Activated CD8-positive, alpha-beta memory T cell treated with anti-CD3 and anti-CD28 coated beads, Interleukin-2, amount 50 U/mL, for 1 hour (primary cell): ENCODE measurements around the gene DPF3.

Source experiments
- DNase-seq: peaks from one replicate; pipeline ENCODE4 v3.0.0-alpha.2; 2020; ENCODE audit errors: extremely low read depth

DPF3 gene

DNA sequence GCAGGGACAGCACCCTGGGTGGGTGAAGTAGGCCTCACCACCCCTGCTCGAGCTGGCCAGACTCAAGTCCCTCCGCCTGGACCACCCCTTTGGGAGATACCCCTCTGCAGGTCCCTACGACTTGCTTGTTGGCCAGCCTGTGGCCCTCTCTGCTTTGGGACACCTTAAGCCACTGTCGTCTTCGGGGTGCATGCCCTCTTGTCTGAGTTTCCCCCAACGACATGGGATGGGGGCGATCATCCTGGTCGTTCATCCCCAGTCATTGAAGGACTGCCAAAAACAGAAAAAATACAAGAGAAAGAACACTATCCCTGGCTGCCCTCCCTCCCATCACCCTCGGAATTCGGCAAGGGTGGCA is 151.1 kb downstream of the DPF3 start:
- DNase-seq: no peak

DNA sequence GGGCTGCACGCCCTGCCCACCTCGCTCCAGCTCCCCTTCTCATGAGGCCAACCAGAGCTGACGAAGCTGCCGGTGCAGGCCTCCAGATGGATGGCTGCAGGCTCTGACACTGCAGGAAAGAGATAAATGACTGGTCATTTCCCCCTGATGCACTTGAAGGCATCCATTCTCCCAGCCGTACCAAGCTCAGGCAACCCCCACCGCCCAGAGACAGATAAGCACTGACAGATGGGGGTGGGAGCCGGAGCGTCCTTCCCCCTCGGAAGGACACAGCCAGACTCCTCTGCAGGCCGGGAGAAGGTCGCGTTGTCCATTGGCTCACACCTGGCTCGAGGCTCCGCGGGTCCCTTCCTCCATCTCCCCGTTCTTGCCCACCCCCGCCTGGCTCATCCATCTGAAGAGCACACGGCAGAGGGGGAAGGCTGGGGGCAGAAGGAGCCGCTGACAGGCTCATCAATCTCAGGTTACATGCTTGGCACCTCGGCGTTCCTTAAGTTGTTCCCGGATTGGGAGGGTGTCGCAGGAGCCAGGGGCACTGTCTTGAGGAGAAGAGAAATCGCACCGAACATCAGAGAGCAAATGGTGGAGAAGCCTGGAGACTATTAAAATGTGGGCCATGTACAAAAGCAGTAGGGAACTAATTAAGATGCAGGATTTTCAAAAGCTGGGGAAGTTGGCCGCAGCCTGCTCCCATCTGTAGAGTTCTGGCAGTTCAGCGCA is 151.6 kb downstream of the DPF3 start:
- DNase-seq: no peak

DNA sequence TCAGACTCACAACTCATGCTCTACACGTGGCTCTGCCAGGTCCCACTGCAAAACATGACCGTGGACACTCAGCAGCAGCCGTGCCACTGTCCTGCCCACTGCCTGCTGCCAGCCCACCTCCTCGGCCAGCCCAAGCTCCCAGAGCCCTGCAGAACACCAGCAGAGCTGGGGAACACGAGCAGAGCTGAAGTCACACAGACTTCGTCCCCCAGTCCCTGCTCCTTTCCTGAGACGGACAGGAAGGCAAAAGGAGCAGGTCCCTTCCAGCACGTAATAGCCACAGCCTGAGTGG is 152.1 kb downstream of the DPF3 start:
- no peak for DNase-seq

DNA sequence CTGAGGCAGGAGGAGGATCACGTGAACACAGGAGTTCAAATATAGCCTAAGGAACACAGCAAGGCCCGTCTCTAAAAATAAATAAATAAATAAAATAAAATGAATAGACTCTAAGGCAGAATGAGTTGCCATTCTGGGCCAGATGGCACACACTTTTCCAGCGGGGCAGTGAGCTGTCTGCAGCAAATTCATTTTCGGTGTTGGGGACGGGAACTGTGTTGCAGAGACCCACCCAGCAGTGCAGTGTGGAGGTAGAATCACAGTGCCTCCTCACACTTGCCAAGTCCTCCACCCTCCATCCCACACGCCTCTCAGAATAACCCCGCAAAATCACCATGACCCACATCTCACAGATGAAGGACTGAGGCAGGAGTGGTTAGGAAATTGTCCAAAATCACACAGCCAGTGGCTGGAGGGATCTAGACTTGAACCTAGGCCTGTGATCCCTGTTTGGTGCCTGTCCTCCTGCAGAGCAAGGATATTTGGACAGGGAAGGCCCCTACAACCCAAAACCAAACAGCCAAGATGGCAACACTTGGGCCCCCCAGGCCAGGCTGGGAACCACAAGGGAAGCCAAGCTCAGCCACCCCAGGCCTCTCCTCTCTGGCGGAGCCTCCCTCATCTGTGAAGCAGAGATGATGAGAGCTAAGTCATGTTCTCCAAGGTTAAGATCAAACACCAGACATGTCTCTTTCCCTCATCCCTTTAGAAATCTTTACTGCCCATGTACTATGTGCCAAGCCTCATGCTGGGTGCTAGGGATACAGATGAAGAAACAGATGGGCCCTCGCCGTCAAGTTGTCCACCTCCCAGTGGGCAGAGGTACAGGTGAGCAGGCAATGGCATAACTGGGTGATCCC is 152.7 kb downstream of the DPF3 start:
- DNase-seq: no peak

DNA sequence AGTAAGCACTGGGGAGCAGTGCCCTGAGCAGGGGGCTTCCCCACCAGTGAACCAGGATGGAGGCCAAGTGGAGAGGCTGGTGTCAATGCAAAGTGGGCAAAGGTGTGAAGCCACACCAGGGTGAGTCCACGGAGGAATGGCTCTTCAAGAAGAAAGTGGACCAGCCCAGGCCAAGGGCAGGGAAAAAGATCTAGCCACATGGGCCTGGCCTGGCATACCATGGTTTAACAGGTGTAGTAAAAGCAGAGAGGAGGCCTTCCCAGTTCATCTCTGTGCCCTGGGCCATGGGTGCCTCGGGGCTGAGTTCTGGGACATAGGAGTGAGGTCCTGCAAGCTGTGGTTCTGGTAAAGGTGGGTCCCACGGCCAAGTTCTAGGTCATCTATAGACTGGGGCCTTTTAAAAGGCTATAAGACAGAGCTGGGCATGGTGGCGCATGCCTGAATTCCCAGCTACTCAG is 153.4 kb downstream of the DPF3 start:
- no peak for DNase-seq

DNA sequence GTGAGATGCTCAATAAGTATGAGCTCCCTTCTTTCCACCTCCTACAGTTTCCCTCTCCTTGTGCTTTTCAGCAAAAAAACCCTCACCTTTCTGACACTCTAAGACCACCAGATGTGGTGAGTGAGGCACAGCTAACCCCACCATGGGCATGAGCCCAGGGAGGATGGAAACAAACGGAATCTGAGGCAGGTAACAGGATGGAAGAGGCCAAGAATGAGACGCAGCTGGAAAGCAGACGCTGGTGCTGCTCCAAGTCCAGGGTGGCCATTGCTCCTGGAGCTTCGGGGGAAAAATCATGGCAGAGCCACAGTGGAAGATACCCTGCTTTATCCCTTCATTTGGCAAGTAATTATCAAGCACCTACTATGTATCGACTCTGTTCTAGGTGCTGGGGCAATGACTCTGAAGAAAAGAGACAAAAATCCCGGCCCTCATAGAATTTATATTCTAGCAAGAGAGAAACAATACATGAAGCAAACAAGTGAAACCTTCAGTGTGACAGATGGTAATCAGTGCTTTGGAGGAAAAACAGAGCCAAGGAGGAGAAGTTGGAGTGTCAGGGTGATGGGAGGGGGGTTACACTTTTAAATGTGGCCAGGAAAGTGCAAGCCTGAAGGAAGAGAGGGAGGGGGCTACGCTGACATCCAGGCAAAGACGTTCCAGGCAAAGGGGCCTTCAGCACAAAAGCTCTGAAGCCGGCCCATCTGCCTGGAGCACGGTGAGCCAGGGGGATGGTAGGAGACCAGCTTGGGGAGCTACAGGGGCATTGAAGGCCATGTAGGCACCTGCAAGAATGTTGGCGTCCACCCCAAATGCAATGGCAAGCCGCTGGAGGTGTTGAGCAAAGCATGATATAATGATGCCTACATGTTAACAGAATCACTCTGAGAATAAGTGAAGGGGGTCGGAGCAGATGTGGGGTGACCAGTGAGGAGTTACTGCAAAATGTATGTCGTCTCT is 154.2 kb downstream of the DPF3 start:
- DNase-seq: no peak

DNA sequence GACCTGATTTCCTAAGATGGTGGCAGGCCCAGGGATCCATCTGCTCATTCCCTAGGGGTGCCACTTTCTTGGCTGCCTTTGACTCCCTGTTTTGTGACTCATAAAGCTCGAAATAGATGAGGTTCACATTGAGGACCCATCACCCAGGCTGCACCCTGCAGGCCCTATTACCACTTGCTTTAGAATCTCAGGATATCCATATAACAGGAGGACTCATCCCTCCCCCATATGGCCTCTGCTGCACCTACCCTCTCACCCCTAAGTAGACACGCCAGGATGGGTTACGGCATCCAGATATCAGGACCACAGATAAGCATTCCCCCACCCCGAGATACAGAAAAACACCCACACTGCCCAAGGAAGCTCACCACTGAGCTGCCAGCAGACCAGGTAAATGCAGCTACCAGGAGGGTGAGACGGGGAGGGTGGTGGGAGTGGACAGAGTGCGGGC is 155.7 kb downstream of the DPF3 start:
- no peak for DNase-seq

DNA sequence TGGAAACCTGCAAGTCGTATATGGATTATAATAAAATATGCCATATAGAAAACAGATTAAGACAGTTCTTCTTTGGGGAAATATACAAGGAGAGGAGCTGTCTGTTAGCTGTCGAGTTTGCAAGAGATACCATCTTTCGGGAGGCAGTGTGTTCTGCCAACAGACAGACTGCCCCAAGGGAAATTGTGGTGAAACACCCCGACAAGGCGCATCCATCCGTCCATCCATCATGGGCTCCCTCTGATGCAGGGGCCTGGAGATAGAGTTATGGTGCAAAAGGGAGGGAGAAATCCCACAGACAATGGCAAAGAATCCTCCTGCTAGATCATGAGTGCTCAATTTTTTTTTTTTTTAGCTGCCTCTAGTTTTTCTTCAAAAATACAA is 156.3 kb downstream of the DPF3 start:
- DNase-seq: no peak

DNA sequence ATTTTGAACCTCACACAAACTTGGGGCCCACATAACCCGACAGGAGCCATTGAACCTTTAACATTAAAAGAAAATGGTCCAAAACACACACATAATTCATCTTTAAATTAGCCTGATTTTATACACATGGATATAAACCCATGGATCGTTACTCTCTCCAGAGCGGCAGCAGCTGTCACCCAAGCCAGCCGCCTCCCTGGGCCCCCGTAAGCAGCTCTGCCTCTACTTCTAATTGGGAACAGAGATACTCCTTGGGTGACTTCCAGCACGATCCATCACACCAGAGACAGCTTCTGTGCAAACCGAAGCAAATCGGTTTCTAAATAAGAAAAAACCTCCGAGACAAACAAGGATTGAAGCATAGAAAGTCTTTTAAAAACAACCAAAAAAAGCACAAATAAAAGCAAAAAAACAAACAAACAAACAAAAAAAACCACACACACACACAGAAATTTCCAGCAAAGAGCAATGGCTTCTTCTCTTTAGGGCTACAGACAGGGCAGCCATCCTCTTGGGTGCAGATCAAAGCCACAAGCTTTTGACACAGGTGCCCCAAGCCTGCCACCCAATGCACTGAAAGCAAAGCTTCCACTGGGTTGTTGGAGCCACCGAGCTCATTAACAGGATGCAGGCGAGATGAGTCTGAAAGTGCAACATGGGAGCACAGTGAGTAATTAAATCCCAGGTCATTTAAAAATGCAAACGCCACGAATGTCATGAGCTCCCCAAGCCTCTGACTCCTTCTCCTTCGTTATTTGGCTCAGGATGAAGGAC is 156.9 kb downstream of the DPF3 start:
- no peak for DNase-seq

DNA sequence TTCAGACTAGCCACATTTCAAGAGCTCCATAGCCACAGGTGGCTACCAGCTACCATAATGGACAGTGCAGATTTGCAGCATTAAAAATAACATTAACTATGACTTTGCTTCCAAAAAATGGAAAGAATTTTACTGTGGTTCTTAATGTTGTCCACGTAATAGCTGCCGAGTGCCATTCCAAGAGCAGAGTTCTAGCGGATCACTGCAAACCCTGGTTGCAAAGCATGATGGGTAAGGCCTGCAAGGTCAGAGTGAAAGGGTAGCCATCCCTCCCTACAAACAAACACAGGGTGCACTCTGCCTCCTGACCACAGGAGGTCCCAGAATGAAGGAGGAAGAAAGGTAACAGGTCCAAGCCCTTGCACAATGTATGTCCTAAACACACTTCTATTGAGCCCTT is 157.6 kb downstream of the DPF3 start:
- DNase-seq: no peak

DNA sequence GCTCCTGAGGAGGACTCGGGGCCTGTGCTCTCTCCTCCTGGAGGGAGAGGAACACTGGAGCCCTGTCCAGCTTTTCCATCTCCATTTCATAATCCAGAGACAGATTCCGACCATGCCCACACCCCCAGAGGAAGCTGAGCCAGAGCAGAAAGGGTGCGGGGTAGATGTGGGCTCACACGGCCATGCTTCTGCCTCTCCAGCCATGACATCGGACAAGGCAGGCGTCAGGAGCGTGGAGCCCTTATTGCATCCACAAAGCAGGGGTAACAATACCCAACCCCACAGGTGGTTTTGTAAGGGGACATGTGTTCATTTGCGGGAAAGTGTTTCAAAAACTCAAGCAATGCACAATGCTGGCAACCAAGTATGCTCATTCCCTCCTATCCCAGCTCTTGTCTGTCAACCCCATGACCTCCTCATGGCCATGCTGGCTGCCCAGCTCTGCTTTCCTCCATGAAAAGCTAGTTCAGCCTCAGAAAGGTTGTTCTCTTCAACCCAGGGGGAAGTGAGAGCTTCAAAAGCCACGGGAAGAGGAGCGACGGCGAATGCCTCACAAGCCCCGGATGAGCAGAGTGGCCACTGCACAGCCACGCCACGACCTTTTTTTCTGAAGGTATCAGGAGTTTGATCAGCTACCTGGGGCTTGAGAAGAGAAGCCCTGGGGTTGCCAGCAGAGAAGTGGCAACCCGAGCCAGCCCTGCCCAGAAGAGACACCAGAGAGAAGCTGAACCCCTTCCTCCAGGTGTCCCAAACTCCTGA is 161.7 kb downstream of the DPF3 start:
- no peak for DNase-seq

DNA sequence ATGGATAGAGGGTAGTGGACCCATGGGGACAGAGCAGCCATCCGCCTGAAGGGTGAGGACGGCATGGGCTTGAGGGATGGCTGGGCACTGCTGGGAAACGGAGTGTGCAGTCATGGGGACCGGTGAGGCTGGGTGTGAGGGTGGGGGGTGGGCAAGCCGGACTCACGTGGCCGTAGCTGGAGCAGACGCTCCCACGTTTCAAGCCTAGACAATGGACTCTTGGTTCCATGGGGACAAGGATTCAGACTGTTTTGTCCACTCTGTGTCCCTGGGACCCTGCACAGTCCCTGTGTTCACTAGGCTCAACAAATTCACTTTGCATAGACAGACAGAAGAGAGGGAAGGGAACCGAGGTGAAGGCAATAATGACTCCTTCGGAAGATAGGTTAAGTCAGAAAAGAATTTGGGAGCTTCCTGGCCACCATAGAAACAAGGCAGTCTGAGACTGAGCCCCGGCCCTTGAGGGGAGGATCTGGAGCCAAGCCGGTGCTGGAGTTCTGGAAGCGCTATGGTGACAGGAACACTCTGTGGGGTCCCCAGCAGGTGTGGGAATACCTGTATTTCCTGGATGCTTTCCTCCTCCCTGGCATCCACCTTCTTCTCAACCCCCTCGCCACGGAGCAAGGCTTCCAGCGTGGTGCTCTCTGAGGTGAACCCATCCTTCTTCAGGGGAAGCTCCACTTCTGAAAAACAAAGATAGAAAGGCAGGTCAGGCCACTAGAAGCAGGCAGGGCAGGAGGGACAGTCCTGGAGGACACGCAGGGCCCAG is 162.5 kb downstream of the DPF3 start:
- DNase-seq: no peak

DNA sequence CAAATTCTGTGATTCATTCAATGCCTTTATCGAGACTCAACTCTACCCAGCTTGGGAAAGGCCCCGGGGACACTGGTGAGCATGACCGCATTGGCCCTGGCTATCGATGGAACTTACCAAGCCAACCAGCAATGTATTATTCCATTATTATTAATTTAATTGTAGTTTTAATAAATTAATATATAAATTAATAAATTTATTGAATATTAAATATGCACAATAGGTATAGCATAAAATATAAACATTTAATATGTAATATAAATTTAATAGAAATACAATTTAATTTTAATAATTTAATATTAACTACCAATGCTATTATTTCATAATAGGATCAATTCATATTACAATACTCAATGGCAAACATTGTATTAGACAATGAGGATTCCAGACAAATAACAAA is 163.4 kb downstream of the DPF3 start:
- no peak for DNase-seq

DNA sequence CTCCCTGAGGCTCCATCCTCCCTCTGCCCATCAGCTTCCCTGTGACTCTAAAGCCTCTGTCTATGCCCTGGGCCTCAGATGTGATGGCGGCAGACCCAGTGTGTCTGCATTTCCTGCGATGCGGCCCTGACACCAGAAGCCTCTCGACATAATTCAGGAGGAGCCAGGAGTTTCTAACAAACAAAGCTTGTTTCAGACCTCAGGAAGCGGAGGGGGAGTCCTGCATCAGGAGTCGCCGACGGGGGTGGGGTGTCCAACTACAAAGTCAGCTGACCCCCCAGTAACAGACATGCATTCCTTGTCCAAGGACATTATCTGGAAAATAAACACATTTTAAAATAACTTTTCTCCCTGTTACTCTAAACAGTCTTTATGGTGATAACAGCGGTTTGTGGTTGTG is 167.5 kb downstream of the DPF3 start:
- no peak for DNase-seq

DNA sequence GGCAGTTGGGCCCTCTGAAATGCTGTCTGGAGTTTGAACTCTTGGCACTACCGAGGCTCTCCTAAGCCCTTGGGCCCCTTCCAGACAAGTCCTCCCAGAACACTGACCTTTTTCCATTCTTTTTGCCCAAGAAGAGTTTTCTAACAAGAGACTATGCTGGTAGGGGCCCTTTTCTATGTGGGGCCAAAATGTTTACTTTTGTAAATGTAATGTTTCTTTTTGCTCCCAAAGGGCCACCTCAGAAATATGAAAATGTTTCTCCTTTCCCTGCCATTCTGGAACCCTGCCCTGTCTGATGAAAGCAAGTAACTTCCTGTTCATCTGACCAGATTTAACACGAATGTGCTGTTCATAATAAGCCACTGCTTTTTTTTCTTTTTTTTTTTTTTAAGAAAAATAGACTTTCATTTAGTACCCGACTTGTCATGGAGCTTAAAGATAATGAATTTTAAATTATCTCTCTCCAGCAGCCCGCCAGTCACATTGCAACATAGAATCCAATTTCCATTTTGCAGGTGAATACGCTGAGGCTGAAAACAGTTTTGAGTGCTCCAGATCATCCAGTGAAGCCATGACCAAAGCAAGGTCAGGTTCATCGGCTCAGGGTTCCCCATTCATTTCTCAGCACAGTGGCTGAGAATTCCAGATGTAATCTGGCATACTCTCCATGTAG is 169.9 kb downstream of the DPF3 start:
- no peak for DNase-seq

DNA sequence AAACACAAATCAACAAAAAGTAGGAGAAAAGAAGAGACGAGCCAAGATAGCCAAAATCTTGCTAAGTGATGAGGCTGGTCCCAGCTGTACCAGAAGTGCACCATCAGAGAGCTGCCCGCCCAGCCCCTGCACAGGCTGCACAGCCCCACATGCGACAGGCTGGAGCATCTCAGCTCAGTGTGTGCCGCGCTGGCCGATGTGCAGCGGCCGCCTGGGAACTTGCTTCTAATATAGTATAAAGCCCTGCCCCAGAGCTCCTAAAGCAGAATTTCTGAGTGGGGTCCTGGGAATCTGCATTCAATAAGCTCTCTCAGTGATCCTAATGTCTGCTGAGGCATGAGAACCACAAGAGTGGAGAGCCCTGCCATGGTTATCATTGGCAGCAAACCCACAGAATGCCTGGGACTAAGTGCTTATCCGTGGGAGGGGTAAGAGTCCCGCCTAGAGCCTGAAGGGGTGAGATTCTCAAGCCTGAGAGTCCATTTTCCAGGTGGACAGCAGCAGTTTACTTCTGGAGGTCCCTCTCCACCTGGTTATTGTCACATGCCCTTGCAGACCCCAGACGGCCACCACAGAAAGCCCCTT is 171.6 kb downstream of the DPF3 start:
- no peak for DNase-seq

DNA sequence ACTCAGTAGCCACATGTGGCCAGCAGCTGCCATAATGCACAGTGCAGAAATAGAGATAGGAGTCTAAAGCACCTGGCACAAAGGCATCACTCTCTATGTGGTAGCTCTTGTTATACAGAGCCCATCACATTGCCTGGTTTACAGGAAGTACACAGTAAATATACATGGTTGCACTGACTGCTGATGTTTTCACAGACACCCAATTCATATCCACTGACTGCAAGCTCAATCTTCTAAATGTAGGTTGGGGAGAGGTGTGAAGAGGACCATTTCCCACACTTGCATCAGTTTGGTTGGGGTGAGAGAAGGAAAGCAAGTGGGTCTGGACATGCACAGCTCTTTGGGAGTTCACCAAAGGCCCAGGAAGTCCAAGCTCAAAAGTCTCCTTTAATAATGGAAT is 172.8 kb downstream of the DPF3 start:
- no peak for DNase-seq

DNA sequence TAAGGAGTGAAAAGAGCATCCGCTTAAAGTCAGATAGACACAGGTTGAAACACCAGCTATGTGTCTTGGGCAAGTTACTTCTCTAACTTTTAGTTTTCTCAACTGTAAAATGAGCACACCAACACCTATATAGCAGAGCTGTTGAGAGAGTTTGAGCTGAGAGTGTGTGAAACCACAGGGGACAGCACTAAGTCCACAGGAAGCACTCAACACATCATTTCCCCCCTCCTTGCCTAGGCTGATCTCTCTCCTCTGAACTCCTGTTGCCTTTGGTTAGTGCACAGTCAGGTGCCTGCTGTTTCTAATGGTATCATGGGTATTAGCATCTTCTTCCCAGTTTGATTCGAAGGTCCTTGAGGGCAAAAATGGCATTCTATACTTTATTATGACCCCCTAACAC is 176.7 kb downstream of the DPF3 start:
- DNase-seq: no peak

DNA sequence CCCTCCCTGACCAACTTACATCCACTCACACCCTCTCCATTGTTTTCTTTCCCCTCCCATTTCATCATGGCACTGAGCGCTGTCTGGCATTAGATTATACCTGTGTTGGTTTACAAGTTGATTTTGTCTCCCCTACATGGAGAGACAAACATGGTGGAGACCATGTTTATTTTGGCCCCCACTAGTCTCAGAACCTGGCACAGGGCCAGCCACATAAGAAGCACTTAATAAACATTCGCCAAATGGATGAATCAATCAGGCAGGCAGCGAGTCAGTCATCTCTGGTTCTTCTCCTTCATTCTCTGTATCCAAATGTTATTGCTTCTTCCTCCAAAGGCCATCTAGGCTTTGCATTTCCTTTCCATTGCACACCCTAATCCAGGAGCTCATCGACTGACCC is 177.4 kb downstream of the DPF3 start:
- no peak for DNase-seq
